ENCODE results near the gene HIVEP3. TPM values are rescaled to one million over a fixed set of nuclear protein-coding genes. Genes with fewer than 3 reads are reported as not detected.
A peak's percentile ranks its signal among the peaks of the same experiment; 100 is the strongest.

The HIVEP3 gene
- total RNA-seq, 2 donors from 2014 or later = 0.13 to 0.99 TPM

DNA sequence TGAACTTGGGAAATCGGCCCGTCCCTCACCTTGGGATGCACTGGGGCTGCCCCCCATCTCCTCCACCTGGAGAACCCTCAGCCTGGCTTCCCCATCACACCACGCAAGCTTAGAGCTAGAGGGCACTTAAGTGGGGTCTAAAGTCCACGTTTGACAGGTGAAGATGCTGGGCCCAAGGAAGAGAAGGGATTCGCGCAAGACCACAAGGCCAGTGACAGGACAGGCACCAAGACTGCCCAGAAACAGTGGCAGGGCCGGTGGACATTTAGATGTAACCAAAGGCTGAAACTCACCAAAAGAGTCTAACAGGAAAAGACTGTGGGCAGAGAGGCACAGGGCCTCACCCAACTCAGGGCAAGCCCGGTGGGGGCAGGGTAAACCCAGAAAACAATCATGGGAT is 303.4 kb downstream of the HIVEP3 start:
- Histone ChIP-seq H3K4me1 (ENCODE audit: control insufficient read depth, insufficient read depth, low read length) (no peaks in the 10 kb centered on the region), H3K9ac (ENCODE audit: extremely low read depth, low read length, poor library complexity, severe bottlenecking) (no peak overlapping the region), H3K27ac (ENCODE audit: low read depth, low read length) (no peak overlapping the region), H3K27me3 (ENCODE audit: control insufficient read depth, insufficient read depth, low read length, poor library complexity, severe bottlenecking) (no peaks in the 10 kb centered on the region), H3K9me3 (ENCODE audit: control insufficient read depth, low read length) (no peaks in the 10 kb centered on the region), H3K36me3 (ENCODE audit: control insufficient read depth, insufficient read depth, low read length) (no peaks in the 10 kb centered on the region), H3K4me3 (ENCODE audit: low read length) (no peak overlapping the region)
- peaks cover 4% of the 10 kb centered on the region for H3K4me1 Mint-ChIP-seq
- H3K27ac Mint-ChIP-seq = no peak overlapping the region
- 89 to 96% methylated on average over 6 to 8 of the region's 8 CpGs for WGBS, 2 experiments (ENCODE audit: insufficient coverage in 1 of 2, insufficient read length in 1 of 2)
- no peaks in the 10 kb centered on the region for H3K27me3 Mint-ChIP-seq (ENCODE audit: insufficient read depth)
- no peaks in the 10 kb centered on the region for H3K9me3 Mint-ChIP-seq
- peak; percentile 15 for TF ChIP-seq CTCF (conservative IDR thresholded peaks at IDR 0.05)
- H3K4me3 Mint-ChIP-seq = no peak overlapping the region
- no peaks in the 10 kb centered on the region for H3K36me3 Mint-ChIP-seq (ENCODE audit: low read depth)
- DNase-seq = peak; percentile 44

- TF ChIP-seq CTCF (conservative IDR thresholded peaks at IDR 0.05) = no peak
Measured at GRCh38 chr1:41614818-41615217, 303.9 kb downstream of the HIVEP3 start.

DNA sequence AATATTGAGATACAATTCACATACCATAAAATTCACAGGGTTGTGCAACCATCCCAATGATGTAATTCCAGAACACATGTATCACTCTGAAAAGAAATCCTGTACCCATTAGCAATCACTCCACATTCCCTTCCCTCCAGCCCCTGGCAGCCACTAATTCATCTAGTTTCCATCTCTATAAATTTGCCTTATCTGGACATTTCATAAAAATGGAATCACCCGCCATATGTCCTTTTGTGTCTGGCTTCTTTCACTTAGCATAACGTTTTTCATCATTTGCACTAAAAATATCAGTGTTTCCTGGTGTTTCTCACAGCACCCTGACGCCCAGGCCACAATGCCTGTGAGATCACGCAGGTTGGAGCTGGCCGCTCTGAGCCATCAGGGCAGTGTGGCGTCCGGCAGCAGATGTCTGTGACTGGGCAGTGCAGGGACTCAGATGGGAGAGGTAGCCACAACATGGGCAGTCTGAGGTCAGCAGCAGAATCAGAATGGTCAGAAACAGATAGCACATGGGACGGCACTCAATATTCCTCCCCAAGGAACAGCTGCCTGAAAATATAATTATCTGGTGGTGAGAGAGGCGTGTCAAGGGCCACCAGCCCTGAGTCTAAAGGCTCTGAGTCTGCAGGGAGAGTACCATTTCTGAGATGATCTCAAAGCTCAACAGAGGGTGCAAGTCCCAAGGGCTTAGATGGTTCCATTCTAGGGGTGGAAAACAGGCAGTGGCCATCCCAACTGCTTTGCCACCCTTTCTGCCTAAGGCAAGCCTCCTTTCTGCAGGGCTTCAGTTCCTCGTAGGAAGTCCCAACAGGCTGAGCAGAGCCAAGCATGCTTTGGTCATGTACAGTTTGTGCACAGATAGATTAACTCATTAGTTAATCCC is 304.8 kb downstream of the HIVEP3 start:
- Histone ChIP-seq H3K9ac (ENCODE audit: extremely low read depth, low read length, poor library complexity, severe bottlenecking) (no peak overlapping the region), H3K9me3 (ENCODE audit: control insufficient read depth, low read length) (no peaks in the 10 kb centered on the region), H3K27ac (ENCODE audit: low read depth, low read length) (peak overlapping the region; percentile 29), H3K27me3 (ENCODE audit: control insufficient read depth, insufficient read depth, low read length, poor library complexity, severe bottlenecking) (no peaks in the 10 kb centered on the region), H3K4me1 (ENCODE audit: control insufficient read depth, insufficient read depth, low read length) (no peaks in the 10 kb centered on the region), H3K4me3 (ENCODE audit: low read length) (no peak overlapping the region), H3K36me3 (ENCODE audit: control insufficient read depth, insufficient read depth, low read length) (no peaks in the 10 kb centered on the region)
- Mint-ChIP-seq H3K36me3 (ENCODE audit: low read depth) (no peaks in the 10 kb centered on the region), H3K9me3 (no peaks in the 10 kb centered on the region), H3K27ac (no peak overlapping the region), H3K4me3 (no peak overlapping the region), H3K4me1 (peaks cover 2% of the 10 kb centered on the region), H3K27me3 (ENCODE audit: insufficient read depth) (no peaks in the 10 kb centered on the region)
- 88 to 94% methylated on average over 8 to 10 of the region's 10 CpGs for WGBS, 2 experiments (ENCODE audit: insufficient coverage in 1 of 2, insufficient read length in 1 of 2)
- TF ChIP-seq CTCF (conservative IDR thresholded peaks at IDR 0.05) = no peak
- peak; percentile 10 for DNase-seq

More at GRCh38 chr1:41614818-41615217, 303.9 kb downstream of the HIVEP3 start:
- Mint-ChIP-seq H3K4me1 (peaks cover 3% of the 10 kb centered on the region), H3K4me3 (no peak overlapping the region), H3K27ac (no peak overlapping the region), H3K36me3 (ENCODE audit: low read depth) (no peaks in the 10 kb centered on the region), H3K27me3 (ENCODE audit: insufficient read depth) (no peaks in the 10 kb centered on the region), H3K9me3 (no peaks in the 10 kb centered on the region)
- H3K36me3 ChIP-seq (ENCODE audit: control insufficient read depth, insufficient read depth, low read length) = no peaks in the 10 kb centered on the region
- H3K9ac ChIP-seq (ENCODE audit: extremely low read depth, low read length, poor library complexity, severe bottlenecking) = no peak overlapping the region
- peak; percentile 5 for DNase-seq
- no peaks in the 10 kb centered on the region for H3K9me3 ChIP-seq (ENCODE audit: control insufficient read depth, low read length)
- WGBS, 2 experiments (ENCODE audit: insufficient coverage in 1 of 2, insufficient read length in 1 of 2) = 93 to 95% methylated on average over 2 to 6 of the region's 6 CpGs
- H3K4me1 ChIP-seq (ENCODE audit: control insufficient read depth, insufficient read depth, low read length) = no peaks in the 10 kb centered on the region
- H3K27me3 ChIP-seq (ENCODE audit: control insufficient read depth, insufficient read depth, low read length, poor library complexity, severe bottlenecking) = no peaks in the 10 kb centered on the region
- H3K4me3 ChIP-seq (ENCODE audit: low read length) = no peak overlapping the region
- no peak overlapping the region for H3K27ac ChIP-seq (ENCODE audit: low read depth, low read length)
